ENCODE measurements around the gene UVRAG.
A peak's percentile ranks its signal among the peaks of the same experiment; 100 is the strongest.

The UVRAG gene

DNA sequence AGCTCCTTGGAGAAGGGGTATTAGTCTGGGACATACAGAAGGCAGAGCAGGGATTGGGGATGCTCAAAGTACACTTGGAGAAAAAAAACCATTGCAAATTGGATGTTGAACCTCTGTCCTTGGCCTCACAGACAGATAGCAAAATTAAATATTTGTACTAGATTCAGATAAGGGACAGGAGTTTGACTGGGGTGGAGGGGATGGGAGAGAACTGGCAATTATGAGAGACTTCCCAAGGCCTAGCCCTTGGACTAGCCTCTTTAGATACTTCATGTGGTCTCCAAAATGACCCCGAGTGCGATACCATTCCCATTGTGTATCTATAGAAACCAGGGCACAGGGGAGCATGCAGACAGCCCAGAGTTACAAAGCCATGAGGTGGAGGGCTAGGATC is 30.9 kb upstream of the UVRAG start:
- DNase-seq, result no peak

DNA sequence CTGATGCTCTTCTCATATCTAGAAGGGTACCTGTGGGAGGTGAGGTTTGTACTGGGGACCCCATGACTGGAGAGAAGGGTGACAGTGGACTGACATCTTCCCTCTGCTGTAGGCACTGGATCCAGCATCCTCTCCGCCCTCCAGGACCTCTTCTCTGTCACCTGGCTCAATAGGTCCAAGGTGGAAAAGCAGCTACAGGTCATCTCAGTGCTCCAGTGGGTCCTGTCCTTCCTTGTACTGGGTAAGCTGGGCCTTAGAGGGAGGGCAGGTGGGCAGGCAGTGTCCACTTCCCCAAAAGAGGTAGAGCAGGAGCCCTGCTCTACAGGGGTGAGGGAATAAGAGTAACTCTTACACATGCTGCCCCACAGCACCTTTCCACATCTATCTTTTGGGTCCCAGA is 30.5 kb upstream of the UVRAG start:
- no peak for DNase-seq

GRCh38 chr11:75785187-75785586 is 29.8 kb upstream of the UVRAG start:
- no peak for DNase-seq

- no peak for DNase-seq
These were observed 28.8 kb upstream of the UVRAG start for GRCh38 chr11:75786101-75786736.

DNA sequence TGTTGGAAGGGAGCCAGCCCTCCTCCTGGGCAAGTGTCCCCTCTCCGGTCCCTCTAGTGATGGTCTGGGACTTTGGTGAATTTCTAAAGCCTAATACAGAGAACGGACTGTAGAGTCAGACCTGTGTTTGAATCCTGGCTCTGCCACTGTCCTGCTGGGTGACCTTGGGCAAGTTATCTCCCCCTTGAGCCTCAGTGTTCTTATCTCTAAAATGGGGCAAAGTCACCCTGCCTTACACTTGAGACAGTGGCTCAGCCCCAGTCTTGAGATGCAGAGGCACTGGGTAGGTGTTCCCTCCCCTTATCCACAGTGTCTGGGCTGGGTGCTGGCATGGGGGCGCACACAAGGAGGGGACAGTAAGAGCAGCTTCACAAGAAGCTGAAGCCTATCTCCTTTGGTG is 25.5 kb upstream of the UVRAG start:
- DNase-seq, result no peak

DNA sequence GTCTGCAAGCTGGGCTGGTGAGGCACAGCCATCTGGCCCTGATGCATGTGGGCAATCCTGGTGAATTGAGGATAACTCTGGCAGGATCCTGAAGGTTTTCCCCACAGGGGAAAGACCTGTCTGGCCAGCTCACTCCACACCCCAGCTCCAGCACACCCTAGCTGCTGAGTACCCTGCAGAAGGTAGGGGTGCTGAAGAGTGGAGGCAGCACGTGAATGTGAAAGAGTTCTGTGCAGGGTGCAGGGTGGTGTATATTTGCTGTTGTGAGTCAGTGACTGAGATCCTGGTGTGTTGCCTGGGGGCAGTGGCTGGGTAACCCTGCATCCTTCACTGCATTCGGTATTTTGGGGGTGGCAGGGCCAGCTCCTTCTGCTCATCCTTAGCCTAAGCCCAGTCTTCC is 24.0 kb upstream of the UVRAG start:
- no peak for DNase-seq

DNA sequence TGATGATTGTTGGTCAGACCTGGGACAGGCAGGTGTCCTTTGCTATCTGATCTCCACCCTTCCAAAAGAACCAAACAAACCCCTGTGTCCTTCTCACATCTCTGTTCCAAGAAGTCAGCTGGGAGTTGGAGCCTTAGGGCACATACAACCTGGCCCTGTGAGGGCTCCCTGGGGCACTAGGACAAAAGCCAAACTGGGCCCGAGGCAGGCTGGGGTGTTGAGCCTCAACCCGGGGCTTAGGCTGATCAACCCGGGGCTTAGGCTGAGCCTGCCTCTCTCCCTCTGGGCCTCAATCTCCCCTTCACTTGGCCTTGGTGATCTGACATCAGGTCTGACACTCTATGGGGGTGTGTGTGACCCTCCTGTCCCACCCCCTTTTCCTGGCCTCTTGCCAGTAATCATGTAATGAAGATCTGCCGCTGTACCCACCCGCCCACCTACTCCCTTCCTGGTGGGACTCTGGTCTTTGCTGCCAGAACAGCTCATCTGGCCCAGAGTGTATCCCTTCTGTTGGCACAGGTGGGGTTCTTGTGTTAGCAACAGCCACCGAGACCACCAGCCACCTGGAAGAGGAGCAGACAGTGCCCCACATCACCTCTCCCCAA is 22.8 kb upstream of the UVRAG start:
- no peak for DNase-seq

- no peak for DNase-seq
These were observed 21.8 kb upstream of the UVRAG start for GRCh38 chr11:75792997-75793800.

GRCh38 chr11:75793966-75794365 is 21.0 kb upstream of the UVRAG start:
- no peak for DNase-seq

DNA sequence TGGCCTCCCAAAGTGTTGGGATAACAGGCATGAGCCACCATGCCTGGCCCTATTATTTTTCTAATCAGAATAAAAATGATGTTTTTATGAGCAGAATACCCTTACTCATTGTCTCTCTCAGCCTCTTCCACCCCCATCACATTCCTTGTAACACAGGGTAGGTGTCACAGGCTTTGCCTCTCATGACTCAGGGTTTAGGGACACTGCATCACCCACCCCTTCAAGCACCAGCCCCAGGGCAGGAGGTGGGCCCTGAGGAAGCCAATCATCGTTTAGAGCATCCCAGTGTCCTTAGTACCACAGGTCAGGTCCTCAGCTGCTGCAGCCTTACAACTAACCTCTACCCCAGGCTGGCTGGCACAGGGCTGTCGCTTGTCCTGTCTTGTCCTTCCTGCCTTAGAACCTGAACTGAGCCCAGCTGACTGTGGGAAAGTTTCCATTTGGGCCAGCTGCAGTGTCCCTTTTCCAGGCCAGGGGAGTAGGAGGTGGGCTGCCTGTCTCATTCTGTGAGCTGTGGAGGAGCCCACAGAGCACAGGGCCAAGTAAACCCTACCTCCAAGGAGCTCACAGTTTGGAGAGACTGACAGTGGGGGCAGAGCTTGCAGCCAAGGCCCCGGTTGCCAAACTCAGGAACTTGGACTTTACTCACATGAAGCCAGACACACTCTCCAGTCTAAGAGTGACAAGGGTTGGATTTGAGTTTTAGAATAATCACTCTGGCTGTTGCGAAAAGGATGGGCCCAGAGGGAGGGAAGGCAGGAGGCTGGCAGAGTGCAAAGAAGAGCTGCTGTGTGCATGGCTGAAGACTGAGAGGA is 19.5 kb upstream of the UVRAG start:
- no peak for DNase-seq

- no peak for DNase-seq
These were observed 18.9 kb upstream of the UVRAG start for GRCh38 chr11:75796091-75796435.

GRCh38 chr11:75797116-75797515 is 17.9 kb upstream of the UVRAG start:
- no peak for DNase-seq

- DNase-seq, result no peak
These were observed 17.2 kb upstream of the UVRAG start for GRCh38 chr11:75797792-75798191.

DNA sequence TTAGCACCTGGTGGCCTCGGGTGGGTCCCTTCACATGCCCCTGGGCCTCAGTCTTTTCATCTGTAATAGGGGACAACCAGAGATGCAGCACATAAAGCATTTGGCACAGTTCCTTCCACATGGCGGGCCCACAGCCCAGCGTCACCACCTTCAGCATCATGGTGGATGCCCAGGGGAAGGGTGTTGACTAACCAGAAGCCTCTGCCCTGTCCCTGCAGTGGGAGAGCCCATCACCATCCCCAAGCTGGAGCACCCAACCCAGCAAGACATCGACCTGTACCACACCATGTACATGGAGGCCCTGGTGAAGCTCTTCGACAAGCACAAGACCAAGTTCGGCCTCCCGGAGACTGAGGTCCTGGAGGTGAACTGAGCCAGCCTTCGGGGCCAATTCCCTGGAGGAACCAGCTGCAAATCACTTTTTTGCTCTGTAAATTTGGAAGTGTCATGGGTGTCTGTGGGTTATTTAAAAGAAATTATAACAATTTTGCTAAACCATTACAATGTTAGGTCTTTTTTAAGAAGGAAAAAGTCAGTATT is 14.8 kb upstream of the UVRAG start:
- no peak for DNase-seq

GRCh38 chr11:75800728-75801361 is 14.2 kb upstream of the UVRAG start:
- no peak for DNase-seq

DNA sequence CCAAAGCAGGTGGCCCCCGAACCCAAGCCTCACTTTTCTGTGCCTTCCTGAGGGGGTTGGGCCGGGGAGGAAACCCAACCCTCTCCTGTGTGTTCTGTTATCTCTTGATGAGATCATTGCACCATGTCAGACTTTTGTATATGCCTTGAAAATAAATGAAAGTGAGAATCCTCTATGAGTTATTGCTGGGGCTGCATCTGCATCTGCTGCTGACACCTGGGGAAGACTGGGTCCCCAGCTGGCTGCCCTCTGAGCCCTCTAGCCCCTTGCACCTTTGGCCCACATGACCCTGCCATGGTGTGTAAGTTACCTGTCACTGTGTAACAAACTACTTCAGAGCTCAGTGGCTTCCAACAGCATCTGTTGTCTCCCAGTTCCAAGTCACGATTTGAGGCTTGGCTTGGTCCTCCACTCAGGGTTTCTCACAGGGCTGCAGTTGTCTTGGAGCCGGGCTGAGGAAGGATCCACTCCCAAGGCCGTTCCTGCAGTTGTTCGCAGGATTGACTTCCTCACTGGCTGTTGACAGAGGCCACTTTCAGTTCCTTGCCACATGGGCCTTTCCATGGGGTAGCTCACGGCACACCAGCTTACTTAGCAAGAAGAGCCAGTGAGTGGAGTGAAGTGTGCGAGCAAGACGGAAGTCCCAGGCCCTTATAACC is 13.5 kb upstream of the UVRAG start:
- no peak for DNase-seq

GRCh38 chr11:75802021-75802912 is 12.7 kb upstream of the UVRAG start:
- no peak for DNase-seq

DNA sequence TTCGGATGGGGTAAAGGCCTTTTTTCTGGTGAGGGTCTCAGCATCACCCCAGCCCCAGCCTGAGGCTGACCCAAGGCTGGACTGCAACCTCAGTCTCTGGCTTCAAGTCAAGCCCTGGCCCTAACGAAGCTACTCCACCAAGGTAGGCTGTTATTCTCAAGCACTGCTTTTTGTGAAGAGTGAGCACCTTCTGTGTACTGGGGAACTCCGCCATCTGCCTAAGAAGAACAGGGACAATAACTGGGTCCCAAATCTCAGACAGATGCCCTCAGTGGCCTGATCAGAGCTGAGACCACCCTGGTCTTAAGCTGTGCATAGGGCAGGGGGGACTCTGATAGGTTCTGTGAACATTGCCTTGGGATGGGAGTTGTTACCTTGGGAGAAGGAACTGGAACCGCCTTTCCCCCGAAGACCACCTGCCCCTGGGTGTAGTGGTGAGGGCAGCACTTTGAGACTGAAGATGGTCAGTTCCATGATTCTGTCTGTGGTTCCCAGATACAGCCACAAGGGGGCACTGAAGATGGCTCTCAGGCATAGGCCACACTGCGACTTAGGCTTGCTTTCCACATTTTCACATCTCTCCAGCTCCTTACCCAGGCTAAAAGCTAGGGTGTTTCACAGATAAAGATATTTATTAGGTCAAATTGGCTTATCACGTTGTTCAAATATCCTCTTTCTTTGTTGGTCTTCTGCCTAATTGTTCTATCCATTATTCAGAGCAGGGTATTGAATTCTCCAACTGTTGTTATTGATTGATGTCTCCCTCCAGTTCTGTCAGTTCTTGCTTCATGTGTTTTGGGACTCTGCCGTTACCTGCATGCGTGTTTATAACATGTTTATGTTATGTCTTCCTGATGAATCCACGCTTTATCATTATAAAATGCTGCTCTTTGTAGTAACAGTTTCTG is 11.8 kb upstream of the UVRAG start:
- DNase-seq, result peak; percentile 77

DNA sequence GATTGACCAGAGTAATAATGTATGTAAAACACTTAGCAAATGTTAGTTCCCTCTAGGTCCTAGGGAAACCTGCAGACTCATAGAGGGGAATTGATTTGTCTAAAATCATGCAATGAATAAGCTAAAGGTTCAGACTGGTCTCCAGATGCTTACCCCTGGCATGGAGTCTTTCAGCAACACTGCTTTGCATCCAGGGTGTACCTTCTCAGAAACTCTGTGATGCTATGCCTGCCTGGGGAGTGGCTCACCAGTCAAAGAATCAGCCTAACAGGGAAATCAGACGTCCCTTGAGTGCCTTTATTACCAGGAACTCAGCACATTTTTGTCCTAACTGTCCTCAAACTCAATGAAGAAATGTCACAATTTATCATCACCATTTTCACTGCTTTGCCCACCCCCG is 5.9 kb upstream of the UVRAG start:
- DNase-seq, result no peak

DNA sequence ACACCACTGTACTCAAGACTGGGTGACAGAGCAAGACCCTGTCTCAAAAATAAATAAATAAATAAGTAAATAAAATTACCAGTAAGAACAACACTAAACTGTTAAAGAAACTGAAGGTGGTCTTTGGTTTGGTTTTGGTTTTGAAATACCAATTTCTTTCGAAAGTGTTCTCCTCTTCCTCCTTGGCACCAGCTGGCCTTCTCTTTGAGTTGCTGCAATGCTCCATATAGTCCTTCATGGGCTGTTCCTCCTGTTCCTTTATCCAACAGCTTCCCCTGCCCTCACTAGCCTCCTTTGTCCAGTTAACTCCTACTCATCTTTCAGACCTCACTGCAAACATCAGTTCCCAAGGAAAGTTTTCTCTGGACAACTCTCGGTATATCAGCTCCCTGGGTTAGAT is 5.0 kb upstream of the UVRAG start:
- DNase-seq, result no peak

Measured in CD4-positive, alpha-beta T cell treated with Interleukin-10 for 1 hour (primary cell).